SU-DHL-6 (cell line): ENCODE results near the gene IPO4.

ENCODE experiments used
- CTCF ChIP-seq: fragments of 200-600 bp; sonication (generic); IDR thresholded peaks from one replicate; pipeline ENCODE4 v1.5.1; 2017; ENCODE audit warnings: antibody characterized with exemption, mild to moderate bottlenecking, low read length, moderate library complexity; ENCODE audit not compliant: insufficient read depth, poor library complexity, severe bottlenecking
- EZH2phosphoT487 ChIP-seq: fragments of 200-600 bp; sonication (generic), shearing (Covaris generic); conservative IDR thresholded peaks from 2 replicates; pipeline ENCODE4 v1.6.1; 2018; ENCODE audit warnings: mild to moderate bottlenecking, antibody characterized with exemption, low read length, moderate library complexity, mixed read lengths

- TF ChIP-seq CTCF: no peak
- no peak for TF ChIP-seq EZH2phosphoT487
Measured at GRCh38 chr14:24164518-24164991, 24.1 kb downstream of the IPO4 start.
